Naive B cell (primary cell): ENCODE data around the gene UTS2R. TPM values are rescaled to one million over a fixed set of nuclear protein-coding genes. Genes with fewer than 3 reads are reported as not detected.

Source experiments
- ATAC-seq, 2 donors: fragments of 150-1000 bp; cut with Tn5 transposase; 2 replicates each; pipeline ENCODE4 v1.10.0; 2021; ENCODE audit warnings: low read depth in 2 of 2, mild to moderate bottlenecking in 2 of 2, moderate library complexity in 2 of 2
- DNase-seq: peaks from one replicate; pipeline ENCODE4 v3.0.0; 2022
- H3K27ac Mint-ChIP-seq, 6 donors: one replicate each; pipeline ENCODE4 v1.8.0; 2020 to 2022; ENCODE audit warnings: mild to moderate bottlenecking in 6 of 6, mixed read lengths in 6 of 6, moderate library complexity in 5 of 6, inconsistent platforms in 2 of 6
- H3K27me3 Mint-ChIP-seq, 3 donors: one replicate each; pipeline ENCODE4 v1.8.0; 2021 to 2022; ENCODE audit warnings: mixed read lengths in 3 of 3, mild to moderate bottlenecking in 1 of 3
- H3K36me3 Mint-ChIP-seq, 2 donors: one replicate each; pipeline ENCODE4 v1.8.0; 2020 to 2022; ENCODE audit warnings: mixed read lengths in 2 of 2, inconsistent platforms in 1 of 2, mild to moderate bottlenecking in 1 of 2
- H3K4me1 Mint-ChIP-seq, 3 donors: one replicate each; pipeline ENCODE4 v1.8.0; 2020 to 2022; ENCODE audit warnings: mixed read lengths in 3 of 3, inconsistent platforms in 1 of 3, mild to moderate bottlenecking in 1 of 3, moderate library complexity in 1 of 3
- H3K4me3 Mint-ChIP-seq, 8 donors: one replicate each; pipeline ENCODE4 v1.8.0; 2020 to 2022; ENCODE audit warnings: mild to moderate bottlenecking in 8 of 8, mixed read lengths in 8 of 8, moderate library complexity in 8 of 8, inconsistent platforms in 2 of 8
- H3K9me3 Mint-ChIP-seq, 7 donors: one replicate each; pipeline ENCODE4 v1.8.0; 2020 to 2022; ENCODE audit warnings: mixed read lengths in 7 of 7, mild to moderate bottlenecking in 5 of 7, inconsistent platforms in 2 of 7, moderate library complexity in 1 of 7
- polyA plus RNA-seq, 6 donors: library from polyadenylated mRNA; unstranded; fragments of 300-500 nt; fragmentation: Illumina TruSeq; gene quantifications; one replicate each; pipeline ENCODE4 v1.2.3, GENCODE V29; 2021; ENCODE audit warnings: low read depth in 6 of 6

Gene UTS2R
- polyA plus RNA-seq, 6 donors from 2014 or later, result not detected

GRCh38 chr17:82396601-82397435 lies 25.3 kb downstream of the UTS2R start:
- Mint-ChIP-seq H3K27ac (no peak overlapping the region), H3K9me3 (no peaks in the 10 kb centered on the region), H3K36me3 (peaks cover 0 to 12% of the 10 kb centered on the region in 2 donors), H3K4me1 (peaks cover 6 to 14% (median 7%) of the 10 kb centered on the region in 3 donors), H3K4me3 (no peak overlapping the region), H3K27me3 (no peaks in the 10 kb centered on the region)
- ATAC-seq, result no peak
- no peak for DNase-seq

GRCh38 chr17:82397449-82398335 lies 26.1 kb downstream of the UTS2R start:
- ATAC-seq (no peak), DNase-seq (no peak)
- Mint-ChIP-seq H3K4me3 (no peak overlapping the region), H3K4me1 (peaks cover 6 to 14% (median 8%) of the 10 kb centered on the region in 3 donors), H3K27me3 (no peaks in the 10 kb centered on the region), H3K27ac (no peak overlapping the region), H3K9me3 (no peaks in the 10 kb centered on the region), H3K36me3 (peaks cover 0 to 12% of the 10 kb centered on the region in 2 donors)

DNA sequence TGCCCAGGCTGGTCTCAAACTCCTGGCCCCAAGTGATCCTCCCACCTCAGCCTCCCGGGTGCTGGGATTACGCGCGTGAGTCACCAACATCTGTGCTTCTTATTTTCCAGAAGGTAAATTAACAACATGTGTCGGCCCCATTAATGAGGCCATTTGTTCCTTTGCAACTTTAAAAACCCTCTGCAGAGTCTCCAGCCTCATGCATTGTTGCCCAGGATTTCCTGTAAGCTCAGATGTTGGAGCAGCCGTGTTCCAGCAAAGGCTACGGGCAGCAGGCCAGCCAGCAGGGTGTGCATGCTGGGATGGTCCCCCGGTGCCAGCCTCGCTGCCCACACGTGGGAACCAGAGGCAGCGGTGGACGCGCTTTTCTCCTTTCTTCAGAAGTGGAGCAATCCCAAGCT lies 27.5 kb downstream of the UTS2R start:
- Mint-ChIP-seq H3K9me3 (no peaks in the 10 kb centered on the region), H3K27ac (no peak overlapping the region), H3K4me3 (no peak overlapping the region), H3K36me3 (peaks cover 0 to 19% of the 10 kb centered on the region in 2 donors), H3K4me1 (peaks cover 6 to 14% (median 8%) of the 10 kb centered on the region in 3 donors), H3K27me3 (no peaks in the 10 kb centered on the region)
- no peak for DNase-seq
- ATAC-seq, result no peak

DNA sequence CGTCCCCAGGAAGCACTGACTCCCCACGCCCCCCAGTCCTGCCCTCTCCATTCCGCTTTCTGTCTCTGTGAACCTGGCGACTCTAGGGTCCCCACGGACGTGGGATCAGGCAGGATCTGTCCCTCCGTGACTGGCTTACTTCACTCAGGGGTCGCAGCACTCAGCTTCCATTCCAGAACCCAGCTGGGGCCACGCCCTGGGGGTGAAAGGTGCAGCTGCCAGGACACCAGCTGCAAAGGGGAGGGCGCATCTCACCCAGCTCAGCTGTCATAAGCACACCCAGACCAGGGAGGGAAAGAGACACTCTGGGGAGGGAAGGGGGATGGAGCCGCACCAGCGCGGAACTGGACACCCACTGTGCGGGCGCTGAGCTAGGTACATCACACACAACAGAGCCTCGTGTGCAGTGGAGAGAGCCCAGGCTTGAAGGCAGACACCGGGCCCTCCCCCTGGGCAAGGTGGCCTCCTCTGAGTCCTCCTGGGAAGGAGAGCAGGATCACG lies 28.1 kb downstream of the UTS2R start:
- DNase-seq (no peak), ATAC-seq (no peak)
- Mint-ChIP-seq H3K36me3 (peaks cover 0 to 19% of the 10 kb centered on the region in 2 donors), H3K4me1 (peaks cover 6 to 14% (median 8%) of the 10 kb centered on the region in 3 donors), H3K27me3 (no peaks in the 10 kb centered on the region), H3K4me3 (peak overlapping the region in 1 of 8 donors; percentile 15), H3K27ac (no peak overlapping the region), H3K9me3 (no peaks in the 10 kb centered on the region)

DNA sequence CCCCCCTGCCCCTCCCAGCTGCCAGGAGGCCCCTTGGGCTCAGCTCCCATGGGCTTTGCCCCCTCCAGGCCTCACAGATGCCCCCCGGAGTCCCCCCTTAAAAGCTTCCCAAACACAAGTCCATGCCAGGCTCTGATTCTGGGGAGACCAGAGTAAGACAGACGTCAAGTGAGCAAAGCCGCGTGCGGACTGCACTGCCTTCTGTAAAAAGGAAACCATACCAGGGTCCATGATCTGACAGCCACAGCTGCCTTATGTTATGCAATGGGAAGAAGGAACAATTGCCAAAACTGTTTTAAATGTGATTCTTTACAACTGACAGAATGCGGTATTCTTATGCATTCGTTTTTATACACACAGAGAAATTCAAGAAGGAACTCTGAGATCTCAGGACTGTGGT lies 28.6 kb downstream of the UTS2R start:
- Mint-ChIP-seq H3K4me3 (peak overlapping the region in 4 of 8 donors; percentile 6 to 80 (median 60)), H3K4me1 (peaks cover 6 to 14% (median 8%) of the 10 kb centered on the region in 3 donors)

DNA sequence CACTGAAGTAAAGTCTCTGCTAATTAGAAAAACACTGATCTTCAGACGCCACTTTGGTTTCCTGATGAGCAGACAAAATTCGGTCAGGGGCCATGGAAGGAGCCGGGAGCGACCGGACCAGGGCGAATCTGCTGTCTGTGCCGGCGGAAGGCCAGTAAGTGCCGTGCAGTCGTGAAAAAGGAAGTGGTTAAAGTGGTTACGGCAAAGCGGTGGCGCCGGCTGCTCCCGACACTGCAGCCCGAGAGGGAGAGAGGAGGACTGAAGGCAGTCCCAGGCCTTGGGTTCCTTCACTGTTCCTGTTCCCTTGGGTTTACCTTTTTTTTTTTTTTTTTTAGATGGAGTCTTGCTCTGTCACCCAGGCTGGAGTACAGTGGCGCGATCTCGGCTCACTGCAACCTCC lies 29.3 kb downstream of the UTS2R start:
- H3K9me3 Mint-ChIP-seq, result no peaks in the 10 kb centered on the region
- H3K4me3 Mint-ChIP-seq, result peak overlapping the region; percentile 22 to 93 (median 90)
- H3K27ac Mint-ChIP-seq, result peak overlapping the region in 2 of 6 donors; percentile 52 to 80
- no peaks in the 10 kb centered on the region for H3K27me3 Mint-ChIP-seq
- peaks cover 6 to 14% (median 8%) of the 10 kb centered on the region in 3 donors for H3K4me1 Mint-ChIP-seq
- DNase-seq (peak; percentile 44), ATAC-seq (peak; percentile 95 to 96)
- H3K36me3 Mint-ChIP-seq, result peaks cover 0 to 19% of the 10 kb centered on the region in 2 donors

More for the DNA sequence above, 28.6 kb downstream of the UTS2R start:
- H3K27ac Mint-ChIP-seq, result peak overlapping the region in 1 of 6 donors; percentile 38
- DNase-seq (no peak), ATAC-seq (no peak)
- H3K9me3 Mint-ChIP-seq, result no peaks in the 10 kb centered on the region
- no peaks in the 10 kb centered on the region for H3K27me3 Mint-ChIP-seq
- peaks cover 0 to 19% of the 10 kb centered on the region in 2 donors for H3K36me3 Mint-ChIP-seq

DNA sequence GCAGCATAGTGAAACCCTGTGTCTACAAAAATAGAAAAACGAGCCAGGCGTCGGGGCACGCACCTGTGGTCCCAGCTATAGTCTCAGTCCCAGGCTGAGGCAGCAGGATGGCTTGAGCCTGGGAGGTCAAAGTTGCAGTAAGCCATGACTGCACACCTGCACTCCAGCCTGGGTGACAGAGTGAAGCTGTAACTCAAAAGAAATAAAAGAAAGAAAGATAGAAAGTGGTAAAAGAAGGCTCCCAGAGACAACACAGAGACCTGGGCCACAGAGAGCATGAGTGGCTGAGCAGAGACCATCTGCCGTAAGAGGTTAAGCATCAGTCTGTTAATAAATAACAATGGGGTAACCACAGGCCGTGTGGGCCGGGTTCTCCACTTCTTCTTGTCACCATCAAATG lies 31.3 kb downstream of the UTS2R start:
- H3K36me3 Mint-ChIP-seq, result peaks cover 0 to 7% of the 10 kb centered on the region in 2 donors
- peaks cover 7 to 16% (median 12%) of the 10 kb centered on the region in 3 donors for H3K4me1 Mint-ChIP-seq
- no peak for DNase-seq
- peak overlapping the region in 2 of 6 donors; percentile 38 to 49 for H3K27ac Mint-ChIP-seq
- no peak overlapping the region for H3K4me3 Mint-ChIP-seq
- no peak for ATAC-seq
- no peaks in the 10 kb centered on the region for H3K27me3 Mint-ChIP-seq
- H3K9me3 Mint-ChIP-seq, result no peaks in the 10 kb centered on the region

DNA sequence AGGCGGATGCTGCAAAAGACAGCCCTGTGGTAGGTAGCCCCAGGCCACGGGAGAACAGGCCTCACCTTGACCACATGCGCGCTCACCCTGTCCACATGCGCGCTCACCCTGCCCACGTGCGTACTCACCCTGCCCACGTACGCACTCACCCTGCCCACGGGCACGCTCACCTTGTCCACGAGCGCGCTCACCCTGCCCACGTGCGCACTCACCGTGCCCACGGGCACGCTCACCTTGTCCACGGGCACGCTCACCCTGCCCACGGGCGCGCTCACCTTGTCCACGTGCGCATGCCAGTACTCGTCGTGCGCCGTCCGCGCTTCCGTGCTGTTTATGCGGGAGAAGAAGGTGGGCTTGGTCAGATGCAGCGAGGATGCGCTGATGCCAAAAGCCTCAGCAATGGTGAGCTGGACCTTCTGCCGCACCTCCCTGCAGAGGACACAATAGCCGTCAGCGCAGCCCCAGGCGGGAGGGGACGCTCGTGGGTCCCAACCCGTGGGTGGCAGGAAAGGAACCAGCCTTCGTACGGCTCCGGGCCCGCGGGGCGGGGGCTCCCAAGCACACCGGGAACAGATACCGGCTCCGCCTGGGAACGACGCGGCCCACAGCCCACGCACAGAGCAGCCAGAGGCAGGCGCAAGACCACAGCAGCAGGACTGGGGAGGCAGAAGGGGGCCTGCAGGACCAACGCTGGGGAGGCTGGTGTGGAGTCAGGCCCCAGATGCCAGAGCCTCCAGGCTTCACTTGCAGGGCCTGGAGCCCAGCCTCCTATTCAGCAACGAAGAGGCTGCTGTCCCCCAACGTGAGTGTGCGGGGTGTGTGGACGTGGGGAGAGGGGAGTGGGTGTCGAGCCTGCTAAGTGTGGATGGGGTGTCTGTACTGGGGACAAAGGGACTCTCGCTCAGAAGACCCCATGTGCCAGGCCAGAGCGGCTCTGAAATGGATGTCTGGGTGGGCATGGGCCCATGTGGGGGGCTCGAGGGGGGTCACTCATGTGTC lies 32.4 kb downstream of the UTS2R start:
- Mint-ChIP-seq H3K27me3 (no peaks in the 10 kb centered on the region), H3K27ac (peak overlapping the region in 1 of 6 donors; percentile 24), H3K36me3 (peaks cover 0 to 7% of the 10 kb centered on the region in 2 donors), H3K4me1 (peaks cover 11 to 23% (median 21%) of the 10 kb centered on the region in 3 donors), H3K9me3 (no peaks in the 10 kb centered on the region), H3K4me3 (peak overlapping the region in 2 of 8 donors; percentile 20 to 22)
- DNase-seq, result no peak
- no peak for ATAC-seq

DNA sequence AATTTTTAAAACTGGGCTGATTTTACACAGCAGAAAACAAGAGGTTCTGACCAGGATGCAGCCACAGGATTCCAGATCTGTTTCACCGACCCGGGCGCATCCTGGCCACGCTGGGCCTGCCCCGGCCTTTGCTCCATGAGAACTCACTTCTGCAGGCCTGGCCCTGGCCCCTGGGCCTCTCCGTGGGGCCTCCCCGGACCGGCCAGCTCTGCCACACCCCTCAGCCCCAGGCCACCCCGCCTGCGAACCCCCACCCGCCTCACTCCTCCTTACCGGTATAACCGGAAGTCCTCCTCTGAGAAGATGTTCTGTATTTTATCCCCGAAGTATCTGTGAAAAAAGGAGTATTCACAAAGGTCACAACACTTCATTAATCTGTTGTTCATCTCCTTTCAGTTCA lies 33.5 kb downstream of the UTS2R start:
- no peak overlapping the region for H3K4me3 Mint-ChIP-seq

DNA sequence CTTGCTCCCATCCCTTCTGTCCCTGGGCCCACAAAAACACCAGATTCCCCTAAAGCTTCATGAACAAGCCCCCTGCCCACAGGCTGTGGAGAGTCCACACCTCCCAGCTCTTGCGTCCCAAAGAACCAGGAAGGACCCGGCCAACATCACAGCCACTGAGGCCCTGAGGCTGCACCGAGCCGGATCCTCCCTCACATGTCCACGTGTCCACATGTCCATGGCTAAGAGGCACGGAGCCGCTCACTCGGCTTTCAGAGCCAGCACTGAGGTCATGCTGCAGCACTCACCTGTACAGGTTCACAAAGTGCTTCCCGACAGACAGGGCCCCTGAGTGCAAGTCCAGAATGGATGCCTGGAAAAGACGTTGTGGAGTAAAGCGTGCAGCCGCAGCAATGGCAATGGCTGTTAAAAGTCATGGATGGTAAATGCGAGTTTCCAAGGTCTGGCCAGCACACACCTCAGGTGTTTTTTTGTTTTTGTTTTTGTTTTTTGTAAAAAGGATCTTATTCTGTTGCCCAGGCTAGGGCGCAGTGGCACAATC lies 34.6 kb downstream of the UTS2R start:
- DNase-seq (no peak), ATAC-seq (no peak)
- Mint-ChIP-seq H3K36me3 (peaks cover 0 to 7% of the 10 kb centered on the region in 2 donors), H3K27ac (no peak overlapping the region), H3K4me3 (no peak overlapping the region), H3K4me1 (peaks cover 4 to 17% (median 16%) of the 10 kb centered on the region in 3 donors), H3K9me3 (no peaks in the 10 kb centered on the region), H3K27me3 (no peaks in the 10 kb centered on the region)

More for the DNA sequence above, 33.5 kb downstream of the UTS2R start:
- Mint-ChIP-seq H3K27ac (no peak overlapping the region), H3K36me3 (peaks cover 0 to 7% of the 10 kb centered on the region in 2 donors), H3K4me1 (peaks cover 11 to 23% (median 21%) of the 10 kb centered on the region in 3 donors), H3K27me3 (no peaks in the 10 kb centered on the region), H3K9me3 (no peaks in the 10 kb centered on the region)
- no peak for ATAC-seq
- no peak for DNase-seq

- ATAC-seq (no peak), DNase-seq (no peak)
- Mint-ChIP-seq H3K4me1 (peaks cover 4 to 16% (median 14%) of the 10 kb centered on the region in 3 donors), H3K27ac (no peak overlapping the region), H3K9me3 (no peaks in the 10 kb centered on the region), H3K36me3 (peaks cover 0 to 7% of the 10 kb centered on the region in 2 donors), H3K4me3 (peak overlapping the region in 1 of 8 donors; percentile 41), H3K27me3 (no peaks in the 10 kb centered on the region)
Measured at GRCh38 chr17:82407255-82407654, 35.7 kb downstream of the UTS2R start.

- H3K36me3 Mint-ChIP-seq, result peaks cover 0 to 7% of the 10 kb centered on the region in 2 donors
- peak overlapping the region in 2 of 6 donors; percentile 52 to 56 for H3K27ac Mint-ChIP-seq
- no peak for DNase-seq
- H3K4me3 Mint-ChIP-seq, result no peak overlapping the region
- ATAC-seq, result no peak
- H3K4me1 Mint-ChIP-seq, result peaks cover 8 to 22% (median 14%) of the 10 kb centered on the region in 3 donors
- H3K27me3 Mint-ChIP-seq, result no peaks in the 10 kb centered on the region
- no peaks in the 10 kb centered on the region for H3K9me3 Mint-ChIP-seq
Measured at GRCh38 chr17:82408288-82408937, 36.8 kb downstream of the UTS2R start.
